GM19463 (cell line): ENCODE data around the gene RNFT1.
"Not testable (repeated sequence)": the region's sequence is repeated elsewhere in the genome, so short reads cannot be mapped to it uniquely, and the experiment has no call there.

ENCODE experiments used
- ATAC-seq: cut with Tn5 transposase; IDR thresholded peaks from one replicate; pipeline ENCODE4 v1.9.1; 2021; ENCODE audit warnings: mild to moderate bottlenecking, moderate library complexity; ENCODE audit not compliant: unreplicated experiment

Gene RNFT1

GRCh38 chr17:59930768-59931167 lies 33.8 kb downstream of the RNFT1 start:
- not testable (repeated sequence) for ATAC-seq

- not testable (repeated sequence) for ATAC-seq
These were observed 34.4 kb downstream of the RNFT1 start for GRCh38 chr17:59930121-59930520.

- not testable (repeated sequence) for ATAC-seq
These were observed 43.9 kb downstream of the RNFT1 start for GRCh38 chr17:59920637-59921036.

- ATAC-seq = no peak
These were observed 48.1 kb downstream of the RNFT1 start for GRCh38 chr17:59916446-59916845.

- ATAC-seq = no peak
These were observed 50.2 kb downstream of the RNFT1 start for GRCh38 chr17:59914274-59914854.

GRCh38 chr17:59907467-59907866 lies 57.1 kb downstream of the RNFT1 start:
- no peak for ATAC-seq

GRCh38 chr17:59903455-59903854 lies 61.1 kb downstream of the RNFT1 start:
- no peak for ATAC-seq
